D721Med (cell line): ENCODE data around the gene ZCCHC17.

Experiments
- DNase-seq: peaks from one replicate; pipeline ENCODE4 v3.0.0; 2011; ENCODE audit warnings: low spot score; ENCODE audit not compliant: insufficient read length
- FAIRE-seq: peaks from 2 replicates; lab custom pipeline; 2011; peaks lifted over from hg19 to GRCh38; lab: Jason Lieb, UNC
- TF ChIP-seq, protein P1 (sequence below): IDR thresholded peaks from 2 replicates; pipeline ENCODE4 v1.5.1; 2012; ENCODE audit warnings: mild to moderate bottlenecking, control low read depth; ENCODE audit not compliant: insufficient read depth; ENCODE audit errors: missing control alignments

The ZCCHC17 gene

GRCh38 chr1:31326461-31326860 is 29.6 kb downstream of the ZCCHC17 start:
- TF ChIP-seq, protein P1, sequence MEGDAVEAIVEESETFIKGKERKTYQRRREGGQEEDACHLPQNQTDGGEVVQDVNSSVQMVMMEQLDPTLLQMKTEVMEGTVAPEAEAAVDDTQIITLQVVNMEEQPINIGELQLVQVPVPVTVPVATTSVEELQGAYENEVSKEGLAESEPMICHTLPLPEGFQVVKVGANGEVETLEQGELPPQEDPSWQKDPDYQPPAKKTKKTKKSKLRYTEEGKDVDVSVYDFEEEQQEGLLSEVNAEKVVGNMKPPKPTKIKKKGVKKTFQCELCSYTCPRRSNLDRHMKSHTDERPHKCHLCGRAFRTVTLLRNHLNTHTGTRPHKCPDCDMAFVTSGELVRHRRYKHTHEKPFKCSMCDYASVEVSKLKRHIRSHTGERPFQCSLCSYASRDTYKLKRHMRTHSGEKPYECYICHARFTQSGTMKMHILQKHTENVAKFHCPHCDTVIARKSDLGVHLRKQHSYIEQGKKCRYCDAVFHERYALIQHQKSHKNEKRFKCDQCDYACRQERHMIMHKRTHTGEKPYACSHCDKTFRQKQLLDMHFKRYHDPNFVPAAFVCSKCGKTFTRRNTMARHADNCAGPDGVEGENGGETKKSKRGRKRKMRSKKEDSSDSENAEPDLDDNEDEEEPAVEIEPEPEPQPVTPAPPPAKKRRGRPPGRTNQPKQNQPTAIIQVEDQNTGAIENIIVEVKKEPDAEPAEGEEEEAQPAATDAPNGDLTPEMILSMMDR: no peak
- no peak for DNase-seq
- no peak for FAIRE-seq

DNA sequence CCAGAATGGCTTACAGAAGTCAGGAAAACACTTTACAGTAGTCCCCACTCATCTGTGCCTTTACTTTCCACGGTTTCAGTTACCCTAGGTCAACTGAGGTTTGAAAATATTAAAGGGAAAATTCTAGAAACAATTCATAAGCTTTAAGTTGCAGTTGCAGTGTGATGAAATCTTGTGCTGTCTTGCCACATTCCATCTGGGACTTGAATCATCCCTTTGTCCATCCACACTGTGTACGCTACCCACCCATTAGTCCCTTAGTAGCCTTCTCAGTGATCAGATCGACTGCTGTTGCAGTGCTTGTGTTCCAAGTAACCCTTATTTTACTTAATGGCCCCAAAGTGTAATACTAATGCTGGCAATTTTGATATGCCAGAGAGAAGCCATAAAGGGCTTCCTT is 30.5 kb downstream of the ZCCHC17 start:
- TF ChIP-seq, protein P1: no peak
- DNase-seq (no peak), FAIRE-seq (no peak)

- DNase-seq: no peak
- no peak for FAIRE-seq
- TF ChIP-seq, protein P1: peak; percentile 75
These were observed 38.2 kb downstream of the ZCCHC17 start for GRCh38 chr1:31335007-31335406.

- no peak for FAIRE-seq
- TF ChIP-seq, protein P1: no peak
These were observed 40.0 kb downstream of the ZCCHC17 start for GRCh38 chr1:31336687-31337467.

DNA sequence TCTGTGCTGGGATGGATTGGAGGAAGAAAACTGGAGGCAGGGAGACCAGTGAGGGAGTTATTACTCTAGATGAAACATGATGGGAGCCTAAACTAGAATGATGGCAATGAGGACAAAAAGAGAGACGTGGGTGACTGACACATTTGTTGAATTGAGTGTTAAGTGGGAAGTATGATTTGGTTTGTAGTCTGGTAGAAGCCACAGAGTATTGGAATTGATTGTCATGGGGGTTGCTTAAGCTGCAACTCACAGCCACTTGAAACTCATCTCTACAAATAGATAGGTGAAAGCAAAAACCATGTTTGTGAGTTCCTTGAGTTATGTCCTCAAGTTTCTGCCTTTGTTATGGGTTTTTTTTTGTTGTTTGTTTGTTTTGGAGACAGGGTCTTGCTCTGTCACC is 47.7 kb downstream of the ZCCHC17 start:
- TF ChIP-seq, protein P1: no peak
- FAIRE-seq: no peak
- DNase-seq: no peak

More at GRCh38 chr1:31336687-31337467, 40.0 kb downstream of the ZCCHC17 start:
- DNase-seq: no peak

DNA sequence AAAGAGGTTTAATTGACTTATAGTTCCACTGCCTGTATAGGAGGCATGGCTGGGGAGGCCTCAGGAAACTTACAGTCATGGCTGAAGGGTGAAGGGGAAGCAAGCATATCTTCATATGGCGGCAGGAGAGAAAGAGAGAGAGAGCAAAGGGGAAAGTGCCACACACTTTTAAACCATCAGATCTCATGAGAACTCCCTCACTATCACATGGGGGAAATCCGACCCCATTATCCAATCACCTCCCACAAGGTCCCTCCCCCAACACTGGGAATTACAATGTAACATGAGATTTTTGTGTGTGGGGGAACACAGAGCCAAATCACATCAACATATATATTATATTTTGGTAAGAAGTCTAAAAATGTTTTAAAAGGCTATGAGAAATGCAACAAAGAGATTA is 48.8 kb downstream of the ZCCHC17 start:
- FAIRE-seq (no peak), DNase-seq (no peak)
- TF ChIP-seq, protein P1: no peak

GRCh38 chr1:31346785-31347184 is 50.0 kb downstream of the ZCCHC17 start:
- DNase-seq (no peak), FAIRE-seq (no peak)
- TF ChIP-seq, protein P1: no peak
